HG03064 (cell line): ENCODE data around the gene RINL.
"Not testable (repeated sequence)": the region's sequence is repeated elsewhere in the genome, so short reads cannot be mapped to it uniquely, and the experiment has no call there.

Experiments used
- ATAC-seq: cut with Tn5 transposase; IDR thresholded peaks from one replicate; pipeline ENCODE4 v1.9.1; 2021; ENCODE audit warnings: low read depth; ENCODE audit not compliant: unreplicated experiment

RINL gene

GRCh38 chr19:38879400-38879751 lies 1.3 kb upstream of the RINL start:
- ATAC-seq: no peak

- no peak for ATAC-seq
These were observed 712 bp upstream of the RINL start for GRCh38 chr19:38878575-38879399.

- ATAC-seq: no peak
These were observed 2.2 kb downstream of the RINL start for GRCh38 chr19:38875656-38876395.

GRCh38 chr19:38873400-38873799 lies 4.7 kb downstream of the RINL start:
- not testable (repeated sequence) for ATAC-seq

- ATAC-seq: no peak
These were observed 7.5 kb downstream of the RINL start for GRCh38 chr19:38870612-38871011.

- ATAC-seq: no peak
These were observed 8.1 kb downstream of the RINL start for GRCh38 chr19:38869836-38870607.

- ATAC-seq: no peak
These were observed 8.8 kb downstream of the RINL start for GRCh38 chr19:38869160-38869835.

GRCh38 chr19:38868551-38868950 lies 9.5 kb downstream of the RINL start:
- no peak for ATAC-seq

- ATAC-seq: no peak
These were observed 10.8 kb downstream of the RINL start for GRCh38 chr19:38867171-38867780.

- no peak for ATAC-seq
These were observed 15.6 kb downstream of the RINL start for GRCh38 chr19:38862321-38863059.

GRCh38 chr19:38861368-38861767 lies 16.7 kb downstream of the RINL start:
- no peak for ATAC-seq

- ATAC-seq: not testable (repeated sequence)
These were observed 18.4 kb downstream of the RINL start for GRCh38 chr19:38859631-38860204.

- ATAC-seq: no peak
These were observed 21.3 kb downstream of the RINL start for GRCh38 chr19:38856813-38857212.

GRCh38 chr19:38855751-38856150 lies 22.3 kb downstream of the RINL start:
- ATAC-seq: not testable (repeated sequence)

- ATAC-seq: not testable (repeated sequence)
These were observed 23.1 kb downstream of the RINL start for GRCh38 chr19:38854961-38855360.

- no peak for ATAC-seq
These were observed 24.9 kb downstream of the RINL start for GRCh38 chr19:38853214-38853613.

GRCh38 chr19:38852231-38853044 lies 25.6 kb downstream of the RINL start:
- no peak for ATAC-seq

- ATAC-seq: no peak
These were observed 26.3 kb downstream of the RINL start for GRCh38 chr19:38851622-38852230.
